COR-L47 (cell line): Measurements from ENCODE around the gene LPCAT4.

ENCODE experiments used
- DNase-seq: peaks from one replicate; lab custom pipeline; 2025; lab: John Stamatoyannopoulos, UW

The LPCAT4 gene

GRCh38 chr15:34336991-34337556 is 29.9 kb downstream of the LPCAT4 start:
- DNase-seq, result peak; percentile 6

GRCh38 chr15:34336231-34336990 is 30.6 kb downstream of the LPCAT4 start:
- DNase-seq, result no peak

- DNase-seq, result no peak
These were observed 31.6 kb downstream of the LPCAT4 start for GRCh38 chr15:34335176-34336032.

- no peak for DNase-seq
These were observed 32.3 kb downstream of the LPCAT4 start for GRCh38 chr15:34334672-34335071.

GRCh38 chr15:34332553-34333120 is 34.4 kb downstream of the LPCAT4 start:
- DNase-seq, result no peak

GRCh38 chr15:34331809-34332208 is 35.2 kb downstream of the LPCAT4 start:
- no peak for DNase-seq

- DNase-seq, result no peak
These were observed 36.7 kb downstream of the LPCAT4 start for GRCh38 chr15:34330279-34330678.

- no peak for DNase-seq
These were observed 38.0 kb downstream of the LPCAT4 start for GRCh38 chr15:34329006-34329405.

- no peak for DNase-seq
These were observed 39.1 kb downstream of the LPCAT4 start for GRCh38 chr15:34327906-34328305.

GRCh38 chr15:34325368-34325767 is 41.6 kb downstream of the LPCAT4 start:
- DNase-seq, result no peak

- no peak for DNase-seq
These were observed 42.1 kb downstream of the LPCAT4 start for GRCh38 chr15:34324933-34325332.

- DNase-seq, result no peak
These were observed 43.8 kb downstream of the LPCAT4 start for GRCh38 chr15:34323217-34323616.

GRCh38 chr15:34318277-34319079 is 48.5 kb downstream of the LPCAT4 start:
- no peak for DNase-seq

- DNase-seq, result no peak
These were observed 52.2 kb downstream of the LPCAT4 start for GRCh38 chr15:34314491-34315490.

- DNase-seq, result no peak
These were observed 55.4 kb downstream of the LPCAT4 start for GRCh38 chr15:34311563-34311962.
